HepG2 (cell line): Measurements from ENCODE around the gene RNU6-1. TPM values are rescaled to one million over a fixed set of nuclear protein-coding genes. Genes with fewer than 3 reads are reported as not detected.

Experiments used
- FOXA3 ChIP-seq: IDR thresholded peaks from 2 replicates; pipeline ENCODE4 v1.6.1; 2016; ENCODE audit warnings: missing genetic modification reagents, missing compliant biosample characterization
- KDM4B ChIP-seq: sonication (generic); formaldehyde crosslinking; IDR thresholded peaks from 2 replicates; pipeline ENCODE4 v1.4.0; 2020; ENCODE audit warnings: missing genetic modification reagents
- PRPF4 ChIP-seq: fragments of 200-400 bp; formaldehyde crosslinking; IDR thresholded peaks from 2 replicates; pipeline ENCODE4 v1.6.1; 2016; ENCODE audit warnings: low read length, low read depth; ENCODE audit not compliant: poor library complexity, severe bottlenecking
- ZFP36L1 ChIP-seq: sonication (generic); formaldehyde crosslinking; IDR thresholded peaks from 2 replicates; pipeline ENCODE4 v1.8.0; 2022; ENCODE audit warnings: mild to moderate bottlenecking, missing genetic modification reagents, moderate library complexity
- ZNF629 ChIP-seq: sonication (generic); formaldehyde crosslinking; conservative IDR thresholded peaks from 2 replicates; pipeline ENCODE4 v1.5.0; 2020; ENCODE audit warnings: missing genetic modification reagents
- polyA plus RNA-seq, 8 experiments: library from polyadenylated mRNA; depleted of rRNA in 3 of 8; stranded (reverse) in 7 of 8; unstranded in 1 of 8; fragments of >200 nt; fragmentation: Illumina TruSeq in 4 of 8; extraction: Trizol in 4 of 8; gene quantifications; 2 replicates each; pipeline versions ENCODE4 v1.2.1 to v1.2.3, GENCODE V29; 2011 to 2016; ENCODE audit warnings: low read depth in 4 of 8, missing spikeins in 1 of 8, mixed read lengths in 1 of 8; ENCODE audit not compliant: insufficient read depth in 1 of 8
- total RNA-seq, 5 experiments: library from RNA; depleted of rRNA; stranded (reverse); fragments of >200 nt; fragmentation: Illumina TruSeq; extraction: Trizol; gene quantifications; 2 replicates each; pipeline ENCODE4 v1.2.3, GENCODE V29; 2016; ENCODE audit warnings: low read depth in 1 of 5
- TF ChIP-seq, protein P1 (sequence below), 2 experiments: IDR thresholded peaks; 2 replicates each; pipeline ENCODE4 v1.6.1; 2011 to 2012; ENCODE audit warnings: low read length in 2 of 2, borderline replicate concordance in 1 of 2, low read depth in 1 of 2, mild to moderate bottlenecking in 1 of 2, moderate library complexity in 1 of 2
- TF ChIP-seq, protein P2 (sequence below): sonication (generic); formaldehyde crosslinking; IDR thresholded peaks from 2 replicates; pipeline ENCODE4 v1.5.0; 2020; ENCODE audit warnings: mild to moderate bottlenecking, missing genetic modification reagents, borderline replicate concordance
- TF ChIP-seq, protein P3 (sequence below): sonication (generic); formaldehyde crosslinking; IDR thresholded peaks from 2 replicates; pipeline ENCODE4 v1.4.0; 2020; ENCODE audit warnings: missing genetic modification reagents, borderline replicate concordance

RNU6-1 gene
- total and polyA plus RNA-seq, 2 of the 13 experiments (the other 11 are each of a cell fraction or from before 2014, with no cell fraction given): under 0.01 TPM; not detected in 1

DNA sequence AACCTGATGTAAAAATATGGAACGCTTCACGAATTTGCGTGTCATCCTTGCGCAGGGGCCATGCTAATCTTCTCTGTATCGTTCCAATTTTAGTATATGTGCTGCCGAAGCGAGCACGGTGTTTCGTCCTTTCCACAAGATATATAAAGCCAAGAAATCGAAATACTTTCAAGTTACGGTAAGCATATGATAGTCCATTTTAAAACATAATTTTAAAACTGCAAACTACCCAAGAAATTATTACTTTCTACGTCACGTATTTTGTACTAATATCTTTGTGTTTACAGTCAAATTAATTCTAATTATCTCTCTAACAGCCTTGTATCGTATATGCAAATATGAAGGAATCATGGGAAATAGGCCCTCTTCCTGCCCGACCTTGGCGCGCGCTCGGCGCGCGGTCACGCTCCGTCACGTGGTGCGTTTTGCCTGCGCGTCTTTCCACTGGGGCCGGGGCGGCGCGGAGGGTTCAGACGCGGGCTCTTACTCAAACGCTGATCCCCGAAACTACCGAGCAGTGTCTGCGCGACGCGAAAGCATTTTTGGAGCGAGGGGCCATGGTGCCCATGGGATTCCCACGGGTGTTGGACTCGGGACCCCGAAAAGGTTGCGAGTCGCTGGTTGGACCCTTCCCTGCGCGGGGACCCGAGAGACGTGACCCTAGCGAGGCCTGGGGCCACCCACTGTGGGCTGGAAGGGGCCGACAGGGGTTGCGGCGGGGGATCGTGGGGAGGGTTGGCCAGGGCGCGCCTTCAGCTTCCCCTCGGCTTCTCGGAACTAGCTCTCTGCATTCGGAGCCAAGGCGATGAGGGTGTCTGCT is at the start of gene RNU6-1 (continued):
- TF ChIP-seq, protein P1, sequence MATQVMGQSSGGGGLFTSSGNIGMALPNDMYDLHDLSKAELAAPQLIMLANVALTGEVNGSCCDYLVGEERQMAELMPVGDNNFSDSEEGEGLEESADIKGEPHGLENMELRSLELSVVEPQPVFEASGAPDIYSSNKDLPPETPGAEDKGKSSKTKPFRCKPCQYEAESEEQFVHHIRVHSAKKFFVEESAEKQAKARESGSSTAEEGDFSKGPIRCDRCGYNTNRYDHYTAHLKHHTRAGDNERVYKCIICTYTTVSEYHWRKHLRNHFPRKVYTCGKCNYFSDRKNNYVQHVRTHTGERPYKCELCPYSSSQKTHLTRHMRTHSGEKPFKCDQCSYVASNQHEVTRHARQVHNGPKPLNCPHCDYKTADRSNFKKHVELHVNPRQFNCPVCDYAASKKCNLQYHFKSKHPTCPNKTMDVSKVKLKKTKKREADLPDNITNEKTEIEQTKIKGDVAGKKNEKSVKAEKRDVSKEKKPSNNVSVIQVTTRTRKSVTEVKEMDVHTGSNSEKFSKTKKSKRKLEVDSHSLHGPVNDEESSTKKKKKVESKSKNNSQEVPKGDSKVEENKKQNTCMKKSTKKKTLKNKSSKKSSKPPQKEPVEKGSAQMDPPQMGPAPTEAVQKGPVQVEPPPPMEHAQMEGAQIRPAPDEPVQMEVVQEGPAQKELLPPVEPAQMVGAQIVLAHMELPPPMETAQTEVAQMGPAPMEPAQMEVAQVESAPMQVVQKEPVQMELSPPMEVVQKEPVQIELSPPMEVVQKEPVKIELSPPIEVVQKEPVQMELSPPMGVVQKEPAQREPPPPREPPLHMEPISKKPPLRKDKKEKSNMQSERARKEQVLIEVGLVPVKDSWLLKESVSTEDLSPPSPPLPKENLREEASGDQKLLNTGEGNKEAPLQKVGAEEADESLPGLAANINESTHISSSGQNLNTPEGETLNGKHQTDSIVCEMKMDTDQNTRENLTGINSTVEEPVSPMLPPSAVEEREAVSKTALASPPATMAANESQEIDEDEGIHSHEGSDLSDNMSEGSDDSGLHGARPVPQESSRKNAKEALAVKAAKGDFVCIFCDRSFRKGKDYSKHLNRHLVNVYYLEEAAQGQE (IDR thresholded peaks at IDR 0.05; ENCODE audit: borderline replicate concordance in 1 of 2, low read depth in 1 of 2, low read length in 2 of 2): peak in 1 of 2 experiments; percentile 17; a peak in 1 of 4 replicates
- TF ChIP-seq, protein P2, sequence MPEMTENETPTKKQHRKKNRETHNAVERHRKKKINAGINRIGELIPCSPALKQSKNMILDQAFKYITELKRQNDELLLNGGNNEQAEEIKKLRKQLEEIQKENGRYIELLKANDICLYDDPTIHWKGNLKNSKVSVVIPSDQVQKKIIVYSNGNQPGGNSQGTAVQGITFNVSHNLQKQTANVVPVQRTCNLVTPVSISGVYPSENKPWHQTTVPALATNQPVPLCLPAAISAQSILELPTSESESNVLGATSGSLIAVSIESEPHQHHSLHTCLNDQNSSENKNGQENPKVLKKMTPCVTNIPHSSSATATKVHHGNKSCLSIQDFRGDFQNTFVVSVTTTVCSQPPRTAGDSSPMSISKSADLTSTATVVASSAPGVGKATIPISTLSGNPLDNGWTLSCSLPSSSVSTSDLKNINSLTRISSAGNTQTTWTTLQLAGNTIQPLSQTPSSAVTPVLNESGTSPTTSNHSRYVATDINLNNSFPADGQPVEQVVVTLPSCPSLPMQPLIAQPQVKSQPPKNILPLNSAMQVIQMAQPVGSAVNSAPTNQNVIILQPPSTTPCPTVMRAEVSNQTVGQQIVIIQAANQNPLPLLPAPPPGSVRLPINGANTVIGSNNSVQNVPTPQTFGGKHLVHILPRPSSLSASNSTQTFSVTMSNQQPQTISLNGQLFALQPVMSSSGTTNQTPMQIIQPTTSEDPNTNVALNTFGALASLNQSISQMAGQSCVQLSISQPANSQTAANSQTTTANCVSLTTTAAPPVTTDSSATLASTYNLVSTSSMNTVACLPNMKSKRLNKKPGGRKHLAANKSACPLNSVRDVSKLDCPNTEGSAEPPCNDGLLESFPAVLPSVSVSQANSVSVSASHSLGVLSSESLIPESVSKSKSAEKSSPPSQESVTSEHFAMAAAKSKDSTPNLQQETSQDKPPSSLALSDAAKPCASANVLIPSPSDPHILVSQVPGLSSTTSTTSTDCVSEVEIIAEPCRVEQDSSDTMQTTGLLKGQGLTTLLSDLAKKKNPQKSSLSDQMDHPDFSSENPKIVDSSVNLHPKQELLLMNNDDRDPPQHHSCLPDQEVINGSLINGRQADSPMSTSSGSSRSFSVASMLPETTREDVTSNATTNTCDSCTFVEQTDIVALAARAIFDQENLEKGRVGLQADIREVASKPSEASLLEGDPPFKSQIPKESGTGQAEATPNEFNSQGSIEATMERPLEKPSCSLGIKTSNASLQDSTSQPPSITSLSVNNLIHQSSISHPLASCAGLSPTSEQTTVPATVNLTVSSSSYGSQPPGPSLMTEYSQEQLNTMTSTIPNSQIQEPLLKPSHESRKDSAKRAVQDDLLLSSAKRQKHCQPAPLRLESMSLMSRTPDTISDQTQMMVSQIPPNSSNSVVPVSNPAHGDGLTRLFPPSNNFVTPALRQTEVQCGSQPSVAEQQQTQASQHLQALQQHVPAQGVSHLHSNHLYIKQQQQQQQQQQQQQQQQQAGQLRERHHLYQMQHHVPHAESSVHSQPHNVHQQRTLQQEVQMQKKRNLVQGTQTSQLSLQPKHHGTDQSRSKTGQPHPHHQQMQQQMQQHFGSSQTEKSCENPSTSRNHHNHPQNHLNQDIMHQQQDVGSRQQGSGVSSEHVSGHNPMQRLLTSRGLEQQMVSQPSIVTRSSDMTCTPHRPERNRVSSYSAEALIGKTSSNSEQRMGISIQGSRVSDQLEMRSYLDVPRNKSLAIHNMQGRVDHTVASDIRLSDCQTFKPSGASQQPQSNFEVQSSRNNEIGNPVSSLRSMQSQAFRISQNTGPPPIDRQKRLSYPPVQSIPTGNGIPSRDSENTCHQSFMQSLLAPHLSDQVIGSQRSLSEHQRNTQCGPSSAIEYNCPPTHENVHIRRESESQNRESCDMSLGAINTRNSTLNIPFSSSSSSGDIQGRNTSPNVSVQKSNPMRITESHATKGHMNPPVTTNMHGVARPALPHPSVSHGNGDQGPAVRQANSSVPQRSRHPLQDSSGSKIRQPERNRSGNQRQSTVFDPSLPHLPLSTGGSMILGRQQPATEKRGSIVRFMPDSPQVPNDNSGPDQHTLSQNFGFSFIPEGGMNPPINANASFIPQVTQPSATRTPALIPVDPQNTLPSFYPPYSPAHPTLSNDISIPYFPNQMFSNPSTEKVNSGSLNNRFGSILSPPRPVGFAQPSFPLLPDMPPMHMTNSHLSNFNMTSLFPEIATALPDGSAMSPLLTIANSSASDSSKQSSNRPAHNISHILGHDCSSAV (CRISPR knock-in tag): no peak
- TF ChIP-seq FOXA3: 0 out of 2 replicates have a peak, but pooled peaks have one; percentile 25
- TF ChIP-seq KDM4B (CRISPR knock-in tag): no peak; the same call in 1 of the 2 replicates
- TF ChIP-seq, protein P3, sequence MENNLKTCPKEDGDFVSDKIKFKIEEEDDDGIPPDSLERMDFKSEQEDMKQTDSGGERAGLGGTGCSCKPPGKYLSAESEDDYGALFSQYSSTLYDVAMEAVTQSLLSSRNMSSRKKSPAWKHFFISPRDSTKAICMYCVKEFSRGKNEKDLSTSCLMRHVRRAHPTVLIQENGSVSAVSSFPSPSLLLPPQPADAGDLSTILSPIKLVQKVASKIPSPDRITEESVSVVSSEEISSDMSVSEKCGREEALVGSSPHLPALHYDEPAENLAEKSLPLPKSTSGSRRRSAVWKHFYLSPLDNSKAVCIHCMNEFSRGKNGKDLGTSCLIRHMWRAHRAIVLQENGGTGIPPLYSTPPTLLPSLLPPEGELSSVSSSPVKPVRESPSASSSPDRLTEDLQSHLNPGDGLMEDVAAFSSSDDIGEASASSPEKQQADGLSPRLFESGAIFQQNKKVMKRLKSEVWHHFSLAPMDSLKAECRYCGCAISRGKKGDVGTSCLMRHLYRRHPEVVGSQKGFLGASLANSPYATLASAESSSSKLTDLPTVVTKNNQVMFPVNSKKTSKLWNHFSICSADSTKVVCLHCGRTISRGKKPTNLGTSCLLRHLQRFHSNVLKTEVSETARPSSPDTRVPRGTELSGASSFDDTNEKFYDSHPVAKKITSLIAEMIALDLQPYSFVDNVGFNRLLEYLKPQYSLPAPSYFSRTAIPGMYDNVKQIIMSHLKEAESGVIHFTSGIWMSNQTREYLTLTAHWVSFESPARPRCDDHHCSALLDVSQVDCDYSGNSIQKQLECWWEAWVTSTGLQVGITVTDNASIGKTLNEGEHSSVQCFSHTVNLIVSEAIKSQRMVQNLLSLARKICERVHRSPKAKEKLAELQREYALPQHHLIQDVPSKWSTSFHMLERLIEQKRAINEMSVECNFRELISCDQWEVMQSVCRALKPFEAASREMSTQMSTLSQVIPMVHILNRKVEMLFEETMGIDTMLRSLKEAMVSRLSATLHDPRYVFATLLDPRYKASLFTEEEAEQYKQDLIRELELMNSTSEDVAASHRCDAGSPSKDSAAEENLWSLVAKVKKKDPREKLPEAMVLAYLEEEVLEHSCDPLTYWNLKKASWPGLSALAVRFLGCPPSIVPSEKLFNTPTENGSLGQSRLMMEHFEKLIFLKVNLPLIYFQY (CRISPR knock-in tag): no peak
- no peak for TF ChIP-seq ZNF629 (CRISPR knock-in tag)
- TF ChIP-seq ZFP36L1 (CRISPR knock-in tag): no peak; the same call in 1 of the 2 replicates
- TF ChIP-seq PRPF4: no peak
